HG03460 (cell line): Measurements from ENCODE around the gene CCDC196.

ENCODE experiments used
- ATAC-seq: cut with Tn5 transposase; IDR thresholded peaks from one replicate; pipeline ENCODE4 v1.9.1; 2021; ENCODE audit not compliant: unreplicated experiment

The CCDC196 gene

GRCh38 chr14:66485910-66486421, at the start of gene CCDC196:
TSS of gene CCDC196 (plus strand) at chr14:66486371. CDS start at chr14:66486503, 132 bp downstream.
- no peak for ATAC-seq

- ATAC-seq, result no peak
These were observed 45.4 kb upstream of the CCDC196 start for GRCh38 chr14:66440801-66441200.

GRCh38 chr14:66442953-66443571, 43.1 kb upstream of the CCDC196 start:
- ATAC-seq, result no peak

- ATAC-seq, result no peak
These were observed 42.4 kb upstream of the CCDC196 start for GRCh38 chr14:66443785-66444184.

- ATAC-seq, result no peak
These were observed 41.8 kb upstream of the CCDC196 start for GRCh38 chr14:66444271-66444927.

- ATAC-seq, result no peak
These were observed 40.2 kb upstream of the CCDC196 start for GRCh38 chr14:66445936-66446335.

- no peak for ATAC-seq
These were observed 32.7 kb upstream of the CCDC196 start for GRCh38 chr14:66453469-66453868.

- ATAC-seq, result no peak
These were observed 26.6 kb upstream of the CCDC196 start for GRCh38 chr14:66459603-66460002.

GRCh38 chr14:66464261-66464660, 21.9 kb upstream of the CCDC196 start:
- no peak for ATAC-seq

GRCh38 chr14:66468778-66469367, 17.3 kb upstream of the CCDC196 start:
- ATAC-seq, result no peak

GRCh38 chr14:66471584-66471983, 14.6 kb upstream of the CCDC196 start:
- no peak for ATAC-seq

GRCh38 chr14:66472251-66472650, 13.9 kb upstream of the CCDC196 start:
- ATAC-seq, result no peak

GRCh38 chr14:66473223-66473622, 12.9 kb upstream of the CCDC196 start:
- ATAC-seq, result no peak

- ATAC-seq, result no peak
These were observed 9.2 kb upstream of the CCDC196 start for GRCh38 chr14:66476964-66477363.

- no peak for ATAC-seq
These were observed 8.6 kb upstream of the CCDC196 start for GRCh38 chr14:66477567-66477966.

GRCh38 chr14:66482873-66483272, 3.3 kb upstream of the CCDC196 start:
- no peak for ATAC-seq

- no peak for ATAC-seq
These were observed 2.8 kb upstream of the CCDC196 start for GRCh38 chr14:66483322-66483721.

- no peak for ATAC-seq
These were observed 1.1 kb upstream of the CCDC196 start for GRCh38 chr14:66485029-66485428.

- no peak for ATAC-seq
These were observed 993 bp downstream of the CCDC196 start for GRCh38 chr14:66487164-66487563.

- ATAC-seq, result no peak
These were observed 4.3 kb downstream of the CCDC196 start for GRCh38 chr14:66490143-66491111.

GRCh38 chr14:66493750-66494149, 7.6 kb downstream of the CCDC196 start:
- ATAC-seq, result no peak
